Breast epithelium (tissue), 3 donors: ENCODE measurements around the gene COL6A5.

Experiments
- POLR2A ChIP-seq: fragments of 450-650 bp; IDR thresholded peaks from one replicate; pipeline ENCODE4 v1.6.1; 2016; ENCODE audit warnings: antibody characterized with exemption, mild to moderate bottlenecking, moderate library complexity
- POLR2AphosphoS5 ChIP-seq, 3 donors: sonication (generic); formaldehyde crosslinking; IDR thresholded peaks; one replicate each; pipeline ENCODE4 v1.6.1; 2017; ENCODE audit warnings: antibody characterized with exemption in 3 of 3
- TF ChIP-seq, protein P1 (sequence below), 3 donors: fragments of 450-650 bp; IDR thresholded peaks; one replicate each; pipeline ENCODE4 v1.5.1; 2016 to 2017; ENCODE audit warnings: antibody characterized with exemption in 3 of 3, mild to moderate bottlenecking in 3 of 3, moderate library complexity in 3 of 3

DNA sequence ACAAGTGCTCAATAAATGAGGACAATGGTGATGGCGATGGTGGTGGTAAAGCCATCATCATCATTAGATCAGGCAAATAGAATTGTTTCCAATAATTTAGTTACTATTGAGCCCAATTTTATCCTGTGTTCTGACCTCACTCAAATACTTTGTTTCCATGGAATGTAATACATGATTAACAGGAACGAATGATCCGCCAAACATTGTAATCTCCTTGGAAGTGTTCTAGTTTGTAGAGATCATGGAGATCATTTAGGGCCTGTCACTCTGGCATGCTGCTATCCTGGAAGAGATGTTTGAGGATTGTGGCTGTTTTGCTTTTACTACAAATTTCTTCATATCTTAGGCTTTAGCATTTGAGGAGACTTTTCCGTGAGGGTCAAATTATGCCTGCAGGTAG lies 174.3 kb downstream of the COL6A5 start:
- TF ChIP-seq, protein P1, sequence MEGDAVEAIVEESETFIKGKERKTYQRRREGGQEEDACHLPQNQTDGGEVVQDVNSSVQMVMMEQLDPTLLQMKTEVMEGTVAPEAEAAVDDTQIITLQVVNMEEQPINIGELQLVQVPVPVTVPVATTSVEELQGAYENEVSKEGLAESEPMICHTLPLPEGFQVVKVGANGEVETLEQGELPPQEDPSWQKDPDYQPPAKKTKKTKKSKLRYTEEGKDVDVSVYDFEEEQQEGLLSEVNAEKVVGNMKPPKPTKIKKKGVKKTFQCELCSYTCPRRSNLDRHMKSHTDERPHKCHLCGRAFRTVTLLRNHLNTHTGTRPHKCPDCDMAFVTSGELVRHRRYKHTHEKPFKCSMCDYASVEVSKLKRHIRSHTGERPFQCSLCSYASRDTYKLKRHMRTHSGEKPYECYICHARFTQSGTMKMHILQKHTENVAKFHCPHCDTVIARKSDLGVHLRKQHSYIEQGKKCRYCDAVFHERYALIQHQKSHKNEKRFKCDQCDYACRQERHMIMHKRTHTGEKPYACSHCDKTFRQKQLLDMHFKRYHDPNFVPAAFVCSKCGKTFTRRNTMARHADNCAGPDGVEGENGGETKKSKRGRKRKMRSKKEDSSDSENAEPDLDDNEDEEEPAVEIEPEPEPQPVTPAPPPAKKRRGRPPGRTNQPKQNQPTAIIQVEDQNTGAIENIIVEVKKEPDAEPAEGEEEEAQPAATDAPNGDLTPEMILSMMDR (IDR thresholded peaks at IDR 0.05): no peak
- TF ChIP-seq POLR2A (no peak), POLR2AphosphoS5 (IDR thresholded peaks at IDR 0.05) (no peak)
